NCI-H2107 treated with DMSO at 0.1 percent for 48 hours (cell line): ENCODE measurements around the gene ZNF512.
A peak's percentile ranks its signal among the peaks of the same experiment; 100 is the strongest.
"Not testable (repeated sequence)": the region's sequence is repeated elsewhere in the genome, so short reads cannot be mapped to it uniquely, and the experiment has no call there.

Source experiments
- DNase-seq: peaks from one replicate; lab custom pipeline; 2025; ENCODE audit not compliant: unreplicated experiment; lab: John Stamatoyannopoulos, UW

Gene ZNF512, protein sequence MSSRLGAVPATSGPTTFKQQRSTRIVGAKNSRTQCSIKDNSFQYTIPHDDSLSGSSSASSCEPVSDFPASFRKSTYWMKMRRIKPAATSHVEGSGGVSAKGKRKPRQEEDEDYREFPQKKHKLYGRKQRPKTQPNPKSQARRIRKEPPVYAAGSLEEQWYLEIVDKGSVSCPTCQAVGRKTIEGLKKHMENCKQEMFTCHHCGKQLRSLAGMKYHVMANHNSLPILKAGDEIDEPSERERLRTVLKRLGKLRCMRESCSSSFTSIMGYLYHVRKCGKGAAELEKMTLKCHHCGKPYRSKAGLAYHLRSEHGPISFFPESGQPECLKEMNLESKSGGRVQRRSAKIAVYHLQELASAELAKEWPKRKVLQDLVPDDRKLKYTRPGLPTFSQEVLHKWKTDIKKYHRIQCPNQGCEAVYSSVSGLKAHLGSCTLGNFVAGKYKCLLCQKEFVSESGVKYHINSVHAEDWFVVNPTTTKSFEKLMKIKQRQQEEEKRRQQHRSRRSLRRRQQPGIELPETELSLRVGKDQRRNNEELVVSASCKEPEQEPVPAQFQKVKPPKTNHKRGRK

DNA sequence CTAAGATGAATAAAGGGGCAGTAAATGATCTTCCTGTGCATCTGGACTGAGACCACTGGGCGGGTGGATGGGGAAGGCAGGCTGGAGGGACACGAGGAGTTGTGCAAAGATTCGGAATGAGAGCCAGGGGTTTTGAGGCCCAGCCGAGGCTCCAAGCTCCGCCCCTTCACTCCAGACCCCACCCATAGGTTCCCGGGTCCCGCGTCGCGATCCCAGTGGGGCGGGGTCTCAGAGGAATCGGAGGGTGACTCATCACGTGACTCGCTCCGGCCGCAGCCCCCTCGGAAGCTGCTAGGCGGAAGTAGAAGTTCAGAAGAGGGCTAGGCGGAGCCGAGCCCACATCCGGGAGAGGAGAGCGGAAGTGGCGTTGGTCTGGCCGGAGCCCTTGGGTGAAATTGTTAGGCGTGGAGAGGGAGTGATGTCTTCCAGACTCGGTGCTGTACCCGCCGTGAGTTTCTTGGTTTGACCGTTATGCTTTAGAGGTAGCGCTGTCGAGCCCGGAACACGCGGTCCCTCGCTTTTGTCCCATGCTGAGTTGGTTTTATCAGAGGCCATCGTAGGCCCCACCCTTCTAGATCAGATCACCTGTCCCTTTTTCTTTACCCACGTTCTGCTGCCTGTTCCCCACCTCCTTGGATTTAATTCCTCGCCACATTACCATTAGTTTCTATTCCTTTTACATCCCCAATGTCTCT, at the start of gene ZNF512:
TSS of gene ZNF512 (plus strand) at position 348 of the 695 bp plus-strand sequence. CDS start at position 419, 71 bp downstream.
- peak; percentile 83 for DNase-seq

DNA sequence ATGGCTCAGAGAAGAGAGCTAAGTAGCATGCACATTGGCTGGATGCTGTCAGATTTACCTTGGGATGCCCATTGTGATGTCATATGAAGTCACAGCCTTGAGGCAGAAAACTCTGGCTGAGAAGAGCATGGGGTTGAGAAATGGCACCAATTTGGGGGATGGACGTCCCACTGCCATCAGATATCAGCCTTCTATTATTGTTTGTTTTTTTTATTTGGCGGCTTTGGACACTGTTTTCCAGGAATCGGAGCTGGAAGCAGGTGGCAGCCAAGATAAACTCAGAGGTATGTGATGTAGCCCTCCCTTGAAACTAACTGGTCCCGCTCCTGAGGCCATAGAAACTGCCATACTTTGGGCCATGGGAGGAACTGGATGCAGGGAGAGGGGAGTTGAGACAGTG, 45.6 kb upstream of the ZNF512 start:
- no peak for DNase-seq

DNA sequence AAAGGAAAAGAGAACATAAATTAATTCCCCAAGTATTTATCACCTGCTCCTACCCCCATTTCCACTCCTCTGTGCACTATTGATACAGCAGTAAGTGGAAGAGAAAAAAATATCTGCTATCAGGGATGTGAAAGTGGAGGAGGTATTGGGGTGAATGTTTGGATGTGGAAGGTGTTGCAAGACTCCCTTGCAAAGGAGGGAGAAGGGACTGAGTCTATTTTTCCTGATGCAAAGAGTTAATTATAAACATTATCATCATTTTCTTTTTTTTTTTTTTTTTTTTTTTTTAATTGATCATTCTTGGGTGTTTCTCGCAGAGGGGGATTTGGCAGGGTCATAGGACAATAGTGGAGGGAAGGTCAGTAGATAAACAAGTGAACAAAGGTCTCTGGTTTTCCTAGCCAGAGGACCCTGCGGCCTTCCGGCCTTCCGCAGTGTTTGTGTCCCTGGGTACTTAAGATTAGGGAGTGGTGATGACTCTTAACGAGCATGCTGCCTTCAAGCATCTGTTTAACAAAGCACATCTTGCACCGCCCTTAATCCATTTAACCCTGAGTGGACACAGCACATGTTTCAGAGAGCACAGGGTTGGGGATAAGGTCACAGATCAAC, 43.9 kb upstream of the ZNF512 start:
- DNase-seq = not testable (repeated sequence)

DNA sequence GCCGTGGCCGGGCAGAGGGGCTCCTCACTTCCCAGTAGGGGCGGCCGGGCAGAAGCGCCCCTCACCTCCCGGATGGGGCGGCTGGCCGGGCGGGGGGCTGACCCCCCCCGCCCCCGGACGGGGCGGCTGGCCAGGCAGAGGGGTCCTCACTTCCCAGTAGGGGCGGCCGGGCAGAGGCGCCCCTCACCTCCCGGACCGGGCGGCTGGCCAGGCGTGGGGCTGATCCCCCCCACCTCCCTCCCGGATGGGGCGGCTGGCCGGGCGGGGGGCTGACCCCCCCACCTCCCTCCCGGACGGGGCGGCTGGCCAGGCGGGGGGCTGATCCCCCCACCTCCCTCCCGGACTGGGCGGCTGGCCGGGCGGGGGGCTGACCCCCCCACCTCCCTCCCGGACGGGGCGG, 43.2 kb upstream of the ZNF512 start:
- DNase-seq = not testable (repeated sequence)

DNA sequence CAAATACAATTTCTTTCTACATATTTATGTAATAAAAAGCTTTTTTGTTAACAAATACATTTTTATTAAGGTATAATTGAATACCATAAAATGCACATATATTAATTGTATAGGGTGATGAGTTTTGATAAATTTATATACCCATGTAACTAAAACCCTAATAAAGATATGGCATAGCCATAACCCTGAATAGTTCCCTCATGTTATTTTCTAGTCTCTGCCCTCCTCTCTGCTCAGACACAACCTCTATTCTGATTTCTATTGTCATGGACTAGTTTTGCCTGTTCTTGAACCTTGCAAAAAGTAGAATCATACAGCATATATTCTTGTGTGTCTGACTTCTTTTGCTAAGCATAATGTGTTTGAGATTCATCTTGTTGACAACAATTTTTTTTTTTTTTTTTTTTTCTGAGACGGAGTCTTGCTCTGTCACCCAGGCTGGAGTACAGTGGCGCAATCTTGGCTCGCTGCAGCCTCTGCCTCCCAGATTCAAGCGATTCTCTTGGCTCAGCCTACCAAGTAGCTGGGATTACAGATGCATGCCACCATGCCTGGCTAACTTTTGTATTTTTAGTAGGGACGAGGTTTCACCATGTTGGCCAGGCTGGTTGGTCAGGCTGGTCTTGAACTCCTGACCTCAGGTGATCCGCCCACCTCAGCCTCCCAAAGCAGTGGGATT, 38.6 kb upstream of the ZNF512 start:
- DNase-seq = no peak

DNA sequence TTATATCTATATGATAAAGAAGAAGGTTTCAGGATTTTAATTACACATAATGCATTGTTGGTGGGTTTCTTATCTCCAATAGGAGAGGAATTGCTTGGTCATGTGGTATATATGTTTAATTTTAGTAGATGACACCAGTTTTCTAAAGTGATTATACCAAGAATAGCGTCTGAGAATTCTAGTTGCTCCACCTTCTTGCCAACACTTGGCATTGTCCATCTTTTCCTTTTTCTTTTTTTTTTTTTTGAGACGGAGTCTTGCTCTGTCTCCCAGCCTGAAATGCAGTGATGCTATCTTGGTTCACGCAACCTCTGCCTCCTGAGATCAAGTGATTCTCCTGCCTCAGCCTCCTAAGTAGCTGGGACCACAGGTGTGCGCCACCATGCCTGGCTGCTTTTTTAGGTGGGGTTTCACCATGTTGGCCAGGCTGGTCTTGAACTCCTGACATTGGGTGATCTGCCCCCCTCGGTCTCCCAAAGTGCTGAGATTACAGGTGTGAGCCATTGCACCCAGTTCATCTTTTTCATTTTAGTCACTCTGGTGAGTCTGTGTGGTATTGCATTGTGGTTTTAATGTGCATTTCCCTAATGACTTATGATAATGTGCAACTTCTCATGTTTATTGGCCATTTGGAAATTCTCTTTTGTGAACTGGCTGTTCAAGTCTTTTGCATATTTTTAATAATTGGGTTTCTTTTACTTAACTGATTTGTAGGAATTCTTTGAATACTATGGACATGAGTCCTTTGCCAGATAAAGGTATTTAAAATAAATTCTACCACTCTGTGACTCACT, 37.3 kb upstream of the ZNF512 start:
- no peak for DNase-seq

DNA sequence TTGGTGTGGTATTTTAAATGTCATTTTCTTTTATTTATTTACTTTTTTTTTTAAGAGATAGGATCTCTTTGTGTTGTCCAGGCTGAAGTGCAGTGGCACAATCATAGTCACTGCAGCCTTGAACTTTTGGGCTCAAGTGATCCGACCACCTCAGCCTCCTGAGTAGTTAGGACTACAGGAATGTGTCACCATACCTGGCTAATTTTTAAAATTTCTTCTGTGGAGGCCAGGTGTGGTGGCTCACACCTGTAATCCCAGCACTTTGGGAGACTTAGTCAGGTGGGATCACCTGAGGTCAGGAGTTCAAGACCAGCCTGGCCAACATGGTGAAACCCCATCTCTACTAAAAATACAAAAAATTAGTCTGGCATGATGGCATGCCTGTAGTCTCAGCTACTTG, 33.5 kb upstream of the ZNF512 start:
- no peak for DNase-seq

DNA sequence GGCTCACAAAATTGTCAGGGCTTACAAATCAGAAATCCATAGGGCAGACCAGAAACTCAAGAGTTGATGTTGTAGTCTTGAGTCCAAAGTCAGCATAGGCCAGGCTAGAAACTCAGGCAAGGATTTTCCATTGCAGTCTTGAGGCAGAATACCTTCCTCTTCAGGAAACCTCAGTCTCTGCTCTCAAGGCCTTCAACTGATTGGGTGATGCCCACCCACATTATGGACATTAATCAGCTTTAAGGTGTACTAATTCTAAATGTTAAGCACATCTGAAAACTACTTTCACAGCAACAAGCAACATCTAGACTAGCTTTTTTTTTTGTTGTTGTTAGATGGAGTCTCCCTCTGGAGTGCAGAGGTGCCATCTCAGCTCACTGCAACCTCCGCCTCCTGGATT, 31.3 kb upstream of the ZNF512 start:
- no peak for DNase-seq

DNA sequence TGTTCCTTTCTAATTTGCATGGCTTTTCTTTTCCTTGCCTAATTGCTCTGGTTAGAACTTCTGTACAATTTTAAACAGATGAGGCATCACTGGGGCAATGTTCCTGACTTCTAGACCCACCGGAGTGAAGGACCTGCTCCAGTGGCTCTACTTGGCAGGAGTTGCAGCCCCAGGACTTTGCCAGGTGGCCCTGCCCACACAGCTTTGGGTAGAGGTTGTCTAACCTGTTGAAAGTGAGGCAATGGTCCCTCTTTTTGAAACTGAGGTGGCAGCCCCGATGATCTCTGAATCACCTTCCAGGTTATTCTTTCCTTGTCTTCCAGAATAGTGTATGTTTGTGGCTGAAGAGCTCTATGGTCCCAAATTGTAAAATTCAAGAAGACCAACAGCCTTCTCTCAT, 29.9 kb upstream of the ZNF512 start:
- DNase-seq = no peak

DNA sequence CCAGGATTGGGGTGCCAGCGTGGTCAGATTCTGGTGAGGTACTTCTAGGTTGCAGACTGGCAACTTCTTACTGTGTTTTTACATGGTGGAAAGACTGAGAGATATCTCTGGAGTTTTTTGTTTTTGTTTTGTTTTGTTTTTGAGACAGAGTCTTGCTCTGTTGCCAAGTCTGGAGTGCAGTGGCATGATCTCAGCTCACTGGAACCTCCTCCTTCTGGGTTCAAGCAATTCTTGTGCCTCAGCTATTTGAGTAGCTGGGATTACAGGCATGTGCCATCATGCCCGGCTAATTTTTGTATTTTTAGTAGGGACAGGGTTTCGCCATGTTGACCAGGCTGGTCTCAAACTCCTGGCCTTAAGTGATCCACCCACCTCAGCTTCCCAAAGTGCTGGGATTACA, 28.4 kb upstream of the ZNF512 start:
- DNase-seq = not testable (repeated sequence)

DNA sequence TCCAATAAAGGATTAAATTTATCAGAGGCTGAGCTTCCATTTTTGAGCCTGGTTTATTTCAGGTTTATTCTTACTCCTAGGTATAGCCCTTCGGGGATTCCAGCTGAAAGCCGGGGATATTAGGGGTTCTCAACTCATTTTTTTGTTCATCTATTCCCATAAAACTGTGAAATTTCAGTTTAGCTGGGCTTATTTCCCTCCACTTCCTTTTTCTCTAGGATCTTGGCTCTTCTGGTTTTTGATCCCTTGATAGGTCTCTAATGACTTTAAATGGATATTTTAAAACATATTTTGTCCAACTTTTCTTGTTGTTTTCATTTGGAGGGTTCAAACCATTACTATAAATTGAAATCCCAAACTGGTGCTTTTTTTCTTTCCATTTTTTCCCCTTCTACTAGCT, 23.6 kb upstream of the ZNF512 start:
- no peak for DNase-seq

DNA sequence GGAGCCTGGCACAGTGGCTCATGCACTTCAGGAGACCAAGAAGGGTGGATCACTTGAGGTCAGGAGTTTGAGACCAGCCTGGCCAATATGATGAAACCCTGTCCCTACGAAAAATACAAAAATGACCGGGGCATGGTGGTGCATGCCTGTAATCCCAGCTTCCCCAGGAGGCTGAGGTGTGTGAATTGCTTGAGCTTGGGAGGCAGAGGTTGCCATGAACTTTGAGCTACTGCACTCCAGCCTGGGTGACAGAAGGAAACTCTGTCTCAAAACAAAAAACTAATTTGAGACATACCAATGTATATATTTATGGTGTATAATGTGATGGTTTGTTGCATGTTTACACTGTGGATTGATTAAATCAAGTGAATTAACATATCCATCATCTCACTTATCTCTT, 21.8 kb upstream of the ZNF512 start:
- DNase-seq = no peak

DNA sequence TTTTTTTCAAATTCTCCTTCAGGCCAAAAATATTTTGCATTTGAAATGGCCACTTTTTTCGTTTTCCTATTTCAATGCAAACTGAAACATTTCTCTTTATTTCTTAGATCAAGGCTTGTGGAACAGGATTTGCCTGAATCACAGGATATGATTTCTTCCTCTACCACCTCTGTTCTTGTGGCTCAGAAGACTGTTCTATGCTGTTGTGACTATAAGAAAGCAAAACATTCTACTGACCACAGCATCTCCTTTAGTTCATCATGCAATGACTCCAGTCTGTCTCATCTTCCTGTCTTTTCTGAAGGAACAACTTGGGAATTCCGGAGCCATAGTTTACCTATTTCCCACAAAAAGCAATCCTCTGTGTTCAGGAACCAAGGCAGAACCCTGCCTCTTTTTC, 16.2 kb upstream of the ZNF512 start:
- no peak for DNase-seq

DNA sequence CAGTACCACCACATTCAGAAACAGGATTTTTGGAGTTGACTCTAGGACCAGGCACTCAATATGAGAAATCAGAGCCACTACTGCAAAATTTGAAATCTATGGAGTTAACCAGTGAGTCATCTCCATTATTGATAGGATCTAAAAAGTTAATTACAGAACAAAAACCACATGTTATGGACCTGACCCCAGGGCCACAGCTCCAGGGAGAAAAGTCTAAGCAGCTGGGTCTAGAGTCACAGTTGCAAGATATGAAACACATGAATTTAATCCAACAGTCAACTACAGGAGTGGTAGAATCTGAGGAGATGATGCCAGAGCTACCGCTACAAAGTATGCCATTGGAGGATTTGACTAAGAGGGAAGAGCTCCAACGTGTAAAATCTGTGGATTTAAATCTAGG, 13.4 kb upstream of the ZNF512 start:
- no peak for DNase-seq

DNA sequence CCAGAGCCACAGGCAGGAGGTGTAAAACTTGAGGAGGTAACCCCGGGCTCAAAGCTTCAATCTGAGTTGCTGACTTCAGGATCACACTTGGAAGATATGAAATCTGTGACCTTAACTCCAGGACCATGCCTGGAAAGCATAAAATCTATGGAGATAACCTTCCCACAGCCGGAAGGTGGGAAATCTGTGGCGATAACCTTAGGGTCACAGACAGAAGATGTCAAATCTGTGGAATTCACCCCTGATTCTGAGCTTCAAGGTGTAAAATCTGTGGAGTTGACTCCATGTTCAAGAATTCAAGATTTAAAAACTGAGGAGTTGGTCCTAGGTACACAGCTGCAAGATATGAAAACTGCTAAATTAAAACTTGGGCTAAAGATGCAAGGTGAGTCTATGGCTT, 11.6 kb upstream of the ZNF512 start:
- DNase-seq = no peak

DNA sequence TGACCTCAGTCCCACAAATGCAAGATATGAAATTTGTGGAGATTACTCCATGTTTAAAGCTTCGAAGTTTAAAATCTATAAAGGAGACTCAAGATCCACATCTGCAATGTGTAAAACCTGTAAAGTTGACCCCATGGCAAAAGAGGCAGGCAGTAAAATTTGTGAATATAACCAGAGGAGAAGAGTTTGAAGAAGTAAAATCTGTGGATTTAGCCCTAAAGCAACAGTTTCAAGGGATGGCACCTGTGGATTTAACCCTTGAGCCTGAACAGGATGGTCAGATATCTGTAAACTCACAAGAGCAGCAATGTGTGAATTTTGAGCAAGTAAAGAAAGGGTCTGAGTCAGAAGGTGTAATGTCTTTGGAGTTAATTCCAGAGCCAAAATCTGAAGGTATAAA, 11.2 kb upstream of the ZNF512 start:
- no peak for DNase-seq

DNA sequence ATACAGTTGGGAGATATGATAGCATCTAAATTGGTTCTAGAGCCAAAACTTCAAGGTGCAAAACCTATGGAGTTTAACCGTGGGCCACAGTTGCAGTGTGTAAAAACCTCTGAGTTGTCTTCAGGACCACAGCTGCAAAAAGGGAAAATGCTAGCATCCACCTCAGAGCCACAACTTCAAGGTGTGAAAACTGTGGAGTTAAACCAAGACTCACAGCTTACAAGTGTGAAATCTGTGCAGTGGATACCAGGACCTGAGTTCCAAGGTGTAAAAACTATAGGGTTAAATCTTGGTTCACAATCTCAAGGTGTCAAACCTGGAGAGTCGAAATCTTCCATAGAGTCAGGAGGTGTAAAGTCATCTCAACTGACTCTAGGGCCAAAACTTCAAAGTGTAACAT, 10.4 kb upstream of the ZNF512 start:
- no peak for DNase-seq

DNA sequence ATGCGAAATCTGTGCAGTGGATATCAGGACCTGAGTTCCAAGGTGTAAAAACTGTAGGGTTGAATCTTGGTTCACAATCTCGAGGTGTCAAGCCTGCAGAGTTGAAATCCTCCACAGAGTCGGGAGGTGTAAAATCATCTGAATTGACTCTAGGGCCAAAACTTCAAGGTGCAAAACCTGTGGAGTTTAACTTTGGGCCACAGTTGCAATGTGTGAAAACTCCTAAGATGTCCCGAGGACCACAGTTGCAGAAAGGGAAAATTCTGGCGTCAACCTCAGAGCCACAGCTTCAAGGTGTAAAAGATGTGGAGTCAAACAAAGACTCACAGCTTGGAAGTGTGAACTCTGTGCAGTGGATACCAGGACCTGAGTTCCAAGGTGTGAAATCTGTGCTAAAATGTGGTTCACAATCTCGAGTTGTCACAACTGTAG, 9.8 kb upstream of the ZNF512 start:
- no peak for DNase-seq

DNA sequence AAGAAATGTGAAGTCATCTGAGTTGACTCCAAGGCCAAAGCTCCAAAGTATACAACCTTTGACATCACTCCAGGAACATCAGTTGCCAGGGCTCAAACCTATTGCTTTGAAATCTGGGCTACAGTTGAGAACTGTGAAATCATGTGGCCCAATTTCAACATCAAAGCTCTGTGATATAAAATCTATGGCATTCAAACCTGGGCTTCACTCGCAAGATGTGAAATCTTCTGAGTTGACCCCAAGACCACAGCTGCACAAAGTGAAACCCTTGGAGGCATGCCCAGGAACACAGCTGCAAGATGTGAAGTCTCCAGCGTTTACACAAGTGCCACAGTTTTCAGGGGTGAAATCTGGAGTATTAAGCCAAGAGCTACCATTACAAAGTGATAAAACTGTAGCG, 9.4 kb upstream of the ZNF512 start:
- DNase-seq = no peak

DNA sequence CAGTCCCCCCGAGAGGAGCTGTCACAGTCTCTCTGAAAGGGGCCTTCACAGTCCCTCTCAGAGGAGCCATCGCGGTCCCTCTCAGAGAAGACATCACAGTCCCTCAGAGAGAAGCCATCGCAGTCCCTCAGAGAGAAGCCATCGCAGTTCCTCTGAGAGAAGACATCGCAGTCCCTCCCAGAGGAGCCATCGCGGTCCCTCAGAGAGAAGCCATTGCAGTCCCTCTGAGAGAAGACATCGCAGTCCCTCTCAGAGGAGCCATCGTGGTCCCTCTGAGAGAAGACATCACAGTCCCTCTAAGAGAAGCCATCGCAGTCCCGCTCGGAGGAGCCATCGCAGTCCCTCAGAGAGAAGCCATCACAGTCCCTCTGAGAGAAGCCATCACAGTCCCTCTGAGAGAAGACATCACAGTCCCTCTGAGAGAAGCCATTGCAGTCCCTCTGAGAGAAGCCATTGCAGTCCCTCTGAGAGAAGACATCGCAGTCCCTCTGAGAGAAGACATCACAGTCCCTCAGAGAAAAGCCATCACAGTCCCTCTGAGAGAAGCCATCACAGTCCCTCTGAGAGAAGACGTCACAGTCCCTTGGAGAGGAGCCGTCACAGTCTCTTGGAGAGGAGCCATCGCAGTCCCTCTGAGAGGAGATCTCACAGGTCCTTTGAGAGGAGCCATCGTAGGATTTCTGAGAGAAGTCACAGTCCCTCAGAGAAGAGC, 1.3 kb upstream of the ZNF512 start:
- no peak for DNase-seq
